CD4-positive, alpha-beta T cell treated with Interleukin-21 for 1 hour (primary cell): Measurements from ENCODE around the gene TMEM132D.

ENCODE experiments used
- DNase-seq: peaks from one replicate; pipeline ENCODE4 v3.0.0-alpha.2; 2020

TMEM132D gene

DNA sequence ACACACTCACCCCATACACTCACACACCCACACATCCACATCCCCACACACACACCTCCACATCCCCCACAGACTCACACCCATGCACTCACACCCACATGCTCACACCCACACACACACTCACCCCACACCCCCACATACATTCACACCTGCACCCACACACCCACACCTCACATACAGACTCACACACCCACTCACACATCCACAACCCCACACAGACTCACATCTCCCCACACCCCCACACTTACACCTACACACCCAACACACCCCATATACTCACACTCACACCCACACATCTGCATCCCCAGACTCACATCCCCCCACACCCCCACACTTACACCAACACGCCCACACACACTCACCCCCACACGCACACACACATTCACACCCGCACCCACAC is 878.8 kb downstream of the TMEM132D start:
- no peak for DNase-seq
